Stimulated activated CD4-positive, alpha-beta T cell treated with anti-CD3 and anti-CD28 coated beads, Interleukin-4, amount 100 ng/mL, for 4 hours (primary cell): ENCODE measurements around the gene MIS18A.

ENCODE experiments used
- DNase-seq, 2 experiments: peaks; one replicate each; pipeline ENCODE4 v3.0.0-alpha.2; 2020

The MIS18A gene

GRCh38 chr21:32249511-32250280, 29.2 kb downstream of the MIS18A start:
- no peak for DNase-seq

- DNase-seq: no peak
Observed at GRCh38 chr21:32248571-32249461, 30.0 kb downstream of the MIS18A start.

GRCh38 chr21:32246571-32247140, 32.2 kb downstream of the MIS18A start:
- DNase-seq: no peak

- no peak for DNase-seq
Observed at GRCh38 chr21:32245971-32246370, 32.9 kb downstream of the MIS18A start.

- DNase-seq: no peak
Observed at GRCh38 chr21:32240851-32241687, 37.8 kb downstream of the MIS18A start.

- DNase-seq: no peak
Observed at GRCh38 chr21:32239551-32239950, 39.3 kb downstream of the MIS18A start.

GRCh38 chr21:32238063-32238462, 40.8 kb downstream of the MIS18A start:
- no peak for DNase-seq

GRCh38 chr21:32237021-32237420, 41.8 kb downstream of the MIS18A start:
- DNase-seq: no peak

- DNase-seq: no peak
Observed at GRCh38 chr21:32233722-32234301, 45.0 kb downstream of the MIS18A start.

GRCh38 chr21:32233055-32233546, 45.7 kb downstream of the MIS18A start:
- DNase-seq: no peak

GRCh38 chr21:32226444-32226843, 52.4 kb downstream of the MIS18A start:
- DNase-seq: no peak
